ENCODE measurements around the gene NPAT.
A peak's percentile ranks its signal among the peaks of the same experiment; 100 is the strongest.
"Not testable (repeated sequence)": the region's sequence is repeated elsewhere in the genome, so short reads cannot be mapped to it uniquely, and the experiment has no call there.

NPAT gene

DNA sequence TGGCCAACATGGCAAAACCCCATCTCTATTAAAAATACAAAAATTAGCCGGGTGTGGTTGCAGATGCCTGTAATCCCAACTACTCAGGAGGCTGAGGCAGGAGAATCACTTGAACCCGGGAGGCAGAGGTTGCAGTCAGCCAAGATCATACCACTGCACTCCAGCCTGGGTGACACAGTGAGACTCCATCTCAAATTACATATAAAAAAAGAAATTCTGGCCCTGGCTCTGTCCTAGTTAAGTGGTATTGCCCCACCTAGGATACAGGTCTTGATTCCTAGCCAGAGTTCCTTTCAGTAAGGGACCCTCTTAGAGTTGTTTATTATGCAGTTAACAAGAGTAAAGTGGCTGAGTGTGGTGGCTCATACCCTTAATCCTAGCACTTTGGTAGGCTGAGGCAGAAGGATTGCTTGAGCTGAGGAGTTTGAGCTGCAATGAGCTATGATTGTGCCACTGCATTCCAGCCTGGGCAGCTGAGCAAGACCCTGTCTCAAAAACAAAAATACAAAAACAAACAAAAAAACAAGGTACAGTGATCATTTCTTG lies 89.4 kb downstream of the NPAT start:
- not testable (repeated sequence) for H3K36me3 ChIP-seq (ENCODE audit: control insufficient read depth in 1 of 2, insufficient read depth in 2 of 2, low read length in 2 of 2); H3K4me1 ChIP-seq (ENCODE audit: control insufficient read depth in 1 of 2, insufficient read depth in 2 of 2, low read length in 2 of 2); H3K79me1 ChIP-seq (ENCODE audit: low read length); H4K8ac ChIP-seq (ENCODE audit: low read depth, low read length); H3K18ac ChIP-seq (ENCODE audit: low read length); H3K9ac ChIP-seq (ENCODE audit: low read length); H2AFZ ChIP-seq (ENCODE audit: insufficient read depth, low read length, poor library complexity); H3K4me2 ChIP-seq (ENCODE audit: low read length); H3K27me3 ChIP-seq (ENCODE audit: insufficient read depth, low read length); H3K14ac ChIP-seq (ENCODE audit: low read length); DNase-seq; H3K23ac ChIP-seq (ENCODE audit: low read length); H3K9me3 ChIP-seq (ENCODE audit: insufficient read depth, low read depth, low read length); H4K91ac ChIP-seq (ENCODE audit: low read depth, low read length); H2BK5ac ChIP-seq (ENCODE audit: low read depth, low read length, poor library complexity); H2BK120ac ChIP-seq (ENCODE audit: insufficient read depth, low read length, poor library complexity); H3K4ac ChIP-seq (ENCODE audit: low read depth, low read length); H4K12ac ChIP-seq (ENCODE audit: low read depth, low read length); H3K4me3 ChIP-seq (ENCODE audit: low read depth, low read length); H3K79me2 ChIP-seq (ENCODE audit: control insufficient read depth, insufficient read depth, low read length, poor library complexity); H2BK12ac ChIP-seq (ENCODE audit: low read length); H3K27ac ChIP-seq (ENCODE audit: low read depth, low read length); H2AK5ac ChIP-seq (ENCODE audit: low read length)
- no CpG with 5 or more reads among the region's 2 CpGs for WGBS (ENCODE audit: extremely low coverage, insufficient coverage, insufficient read length)

DNA sequence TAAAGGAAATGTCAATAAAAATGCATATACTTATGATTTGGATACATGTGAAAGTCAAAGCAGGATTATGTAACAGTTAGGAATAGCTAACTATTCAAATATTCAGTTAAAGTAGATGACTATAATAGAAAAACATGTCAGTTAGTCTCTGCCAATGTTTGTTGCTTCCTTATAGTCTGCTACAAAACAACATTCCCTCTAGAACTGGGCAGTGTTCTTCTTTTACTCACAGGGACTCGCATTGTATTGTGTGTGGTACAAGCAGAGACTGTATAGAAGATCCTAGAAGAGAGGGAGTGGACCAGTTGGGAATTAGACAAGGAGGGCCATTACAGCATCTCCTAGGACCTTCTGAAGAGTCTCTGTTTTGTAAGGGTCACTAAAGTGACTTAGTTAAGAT lies 90.4 kb downstream of the NPAT start:
- Histone ChIP-seq H3K23ac (ENCODE audit: low read length) (no peak overlapping the region), H3K27ac (ENCODE audit: low read depth, low read length) (no peak overlapping the region)

DNA sequence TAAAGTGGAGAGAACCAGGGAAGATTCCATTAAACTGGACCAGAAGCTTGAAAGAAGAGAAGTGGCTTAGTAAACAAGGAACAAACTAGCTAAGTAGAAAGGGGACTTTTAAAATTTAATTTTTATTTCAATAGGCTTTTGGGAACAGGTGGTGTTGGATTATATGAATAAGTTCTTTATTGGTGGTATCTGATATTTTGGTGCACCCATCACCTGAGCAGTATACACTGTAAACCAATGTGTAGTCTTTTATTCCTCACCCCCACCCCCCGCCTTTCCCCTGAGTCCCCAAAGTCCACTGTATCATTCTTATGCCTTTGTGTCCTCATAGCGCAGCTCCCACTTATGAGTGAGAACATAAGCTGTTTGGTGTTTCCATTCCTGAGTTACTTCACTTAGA lies 93.7 kb downstream of the NPAT start:
- no peaks in the 10 kb centered on the region for H3K27me3 ChIP-seq (ENCODE audit: insufficient read depth, low read length)
- H4K12ac ChIP-seq (ENCODE audit: low read depth, low read length), result no peak overlapping the region
- H3K79me1 ChIP-seq (ENCODE audit: low read length), result no peaks in the 10 kb centered on the region
- no peak overlapping the region for H3K14ac ChIP-seq (ENCODE audit: low read length)
- H3K79me2 ChIP-seq (ENCODE audit: control insufficient read depth, insufficient read depth, low read length, poor library complexity), result no peaks in the 10 kb centered on the region
- H3K23ac ChIP-seq (ENCODE audit: low read length), result no peak overlapping the region
- H3K27ac ChIP-seq (ENCODE audit: low read depth, low read length), result no peak overlapping the region
- no peak overlapping the region for H4K8ac ChIP-seq (ENCODE audit: low read depth, low read length)
- H3K4me2 ChIP-seq (ENCODE audit: low read length), result no peak overlapping the region
- H3K18ac ChIP-seq (ENCODE audit: low read length), result no peak overlapping the region
- no peak overlapping the region for H3K4ac ChIP-seq (ENCODE audit: low read depth, low read length)
- H2BK5ac ChIP-seq (ENCODE audit: low read depth, low read length, poor library complexity), result no peak overlapping the region
- H2AK5ac ChIP-seq (ENCODE audit: low read length), result no peak overlapping the region
- no peak overlapping the region for H2BK120ac ChIP-seq (ENCODE audit: insufficient read depth, low read length, poor library complexity)
- H3K9ac ChIP-seq (ENCODE audit: low read length), result no peak overlapping the region
- H3K4me1 ChIP-seq (ENCODE audit: control insufficient read depth in 1 of 2, insufficient read depth in 2 of 2, low read length in 2 of 2), result peaks cover 0 to 2% of the 10 kb centered on the region in 2 experiments
- H4K91ac ChIP-seq (ENCODE audit: low read depth, low read length), result no peak overlapping the region
- H3K36me3 ChIP-seq (ENCODE audit: control insufficient read depth in 1 of 2, insufficient read depth in 2 of 2, low read length in 2 of 2), result no peaks in the 10 kb centered on the region
- DNase-seq, result no peak
- H3K4me3 ChIP-seq (ENCODE audit: low read depth, low read length), result no peak overlapping the region
- H2AFZ ChIP-seq (ENCODE audit: insufficient read depth, low read length, poor library complexity), result no peak overlapping the region
- WGBS (ENCODE audit: extremely low coverage, insufficient coverage, insufficient read length), result no CpG with 5 or more reads among the region's 2 CpGs
- H2BK12ac ChIP-seq (ENCODE audit: low read length), result no peak overlapping the region
- no peaks in the 10 kb centered on the region for H3K9me3 ChIP-seq (ENCODE audit: insufficient read depth, low read depth, low read length)

More for the DNA sequence above, 90.4 kb downstream of the NPAT start:
- Histone ChIP-seq H3K79me1 (ENCODE audit: low read length) (no peaks in the 10 kb centered on the region), H3K27me3 (ENCODE audit: insufficient read depth, low read length) (no peaks in the 10 kb centered on the region), H3K14ac (ENCODE audit: low read length) (no peak overlapping the region), H4K91ac (ENCODE audit: low read depth, low read length) (no peak overlapping the region), H3K4me1 (ENCODE audit: control insufficient read depth in 1 of 2, insufficient read depth in 2 of 2, low read length in 2 of 2) (no peaks in the 10 kb centered on the region), H2AFZ (ENCODE audit: insufficient read depth, low read length, poor library complexity) (no peak overlapping the region), H4K8ac (ENCODE audit: low read depth, low read length) (no peak overlapping the region), H4K12ac (ENCODE audit: low read depth, low read length) (no peak overlapping the region), H3K36me3 (ENCODE audit: control insufficient read depth in 1 of 2, insufficient read depth in 2 of 2, low read length in 2 of 2) (peaks cover 0 to 3% of the 10 kb centered on the region in 2 experiments), H3K4me2 (ENCODE audit: low read length) (no peak overlapping the region), H2BK5ac (ENCODE audit: low read depth, low read length, poor library complexity) (no peak overlapping the region), H3K79me2 (ENCODE audit: control insufficient read depth, insufficient read depth, low read length, poor library complexity) (no peaks in the 10 kb centered on the region), H3K4ac (ENCODE audit: low read depth, low read length) (no peak overlapping the region), H2BK12ac (ENCODE audit: low read length) (no peak overlapping the region), H2AK5ac (ENCODE audit: low read length) (no peak overlapping the region), H3K9me3 (ENCODE audit: insufficient read depth, low read depth, low read length) (no peaks in the 10 kb centered on the region), H3K4me3 (ENCODE audit: low read depth, low read length) (no peak overlapping the region), H2BK120ac (ENCODE audit: insufficient read depth, low read length, poor library complexity) (no peak overlapping the region), H3K18ac (ENCODE audit: low read length) (no peak overlapping the region), H3K9ac (ENCODE audit: low read length) (no peak overlapping the region)
- no CpG with 5 or more reads among the region's 1 CpG for WGBS (ENCODE audit: extremely low coverage, insufficient coverage, insufficient read length)
- peak in 1 of 2 donors; percentile 16 for DNase-seq

DNA sequence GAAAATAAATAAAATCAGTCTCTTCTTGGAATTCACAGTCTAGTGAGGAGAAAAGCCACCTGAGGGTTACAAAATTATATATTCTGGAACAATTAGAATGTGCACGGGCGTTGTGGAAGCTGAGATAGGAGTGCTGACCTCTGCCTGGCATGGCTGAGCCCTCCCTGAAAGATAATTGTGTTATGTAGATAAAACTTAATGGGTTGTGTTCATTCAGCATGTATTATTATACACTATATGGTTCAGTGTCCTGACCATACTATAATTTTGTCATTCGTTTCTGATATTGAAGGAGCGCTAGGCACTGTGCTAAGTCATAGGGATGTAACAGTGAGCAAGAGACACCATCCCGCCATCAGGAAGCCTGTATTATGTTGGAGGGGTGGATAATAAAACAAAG lies 97.3 kb downstream of the NPAT start:
- Histone ChIP-seq H3K4me1 (ENCODE audit: control insufficient read depth in 1 of 2, insufficient read depth in 2 of 2, low read length in 2 of 2) (peaks cover 0 to 2% of the 10 kb centered on the region in 2 experiments), H3K23ac (ENCODE audit: low read length) (no peak overlapping the region), H4K12ac (ENCODE audit: low read depth, low read length) (no peak overlapping the region), H3K4ac (ENCODE audit: low read depth, low read length) (no peak overlapping the region), H3K27me3 (ENCODE audit: insufficient read depth, low read length) (no peaks in the 10 kb centered on the region), H3K9ac (ENCODE audit: low read length) (no peak overlapping the region), H2BK5ac (ENCODE audit: low read depth, low read length, poor library complexity) (no peak overlapping the region), H3K36me3 (ENCODE audit: control insufficient read depth in 1 of 2, insufficient read depth in 2 of 2, low read length in 2 of 2) (no peaks in the 10 kb centered on the region), H3K79me2 (ENCODE audit: control insufficient read depth, insufficient read depth, low read length, poor library complexity) (no peaks in the 10 kb centered on the region), H2BK120ac (ENCODE audit: insufficient read depth, low read length, poor library complexity) (no peak overlapping the region), H4K91ac (ENCODE audit: low read depth, low read length) (no peak overlapping the region), H3K18ac (ENCODE audit: low read length) (no peak overlapping the region), H3K9me3 (ENCODE audit: insufficient read depth, low read depth, low read length) (no peaks in the 10 kb centered on the region), H3K27ac (ENCODE audit: low read depth, low read length) (no peak overlapping the region), H2AK5ac (ENCODE audit: low read length) (no peak overlapping the region), H3K14ac (ENCODE audit: low read length) (no peak overlapping the region), H2BK12ac (ENCODE audit: low read length) (no peak overlapping the region), H2AFZ (ENCODE audit: insufficient read depth, low read length, poor library complexity) (no peak overlapping the region), H4K8ac (ENCODE audit: low read depth, low read length) (no peak overlapping the region), H3K79me1 (ENCODE audit: low read length) (peaks cover 3% of the 10 kb centered on the region), H3K4me3 (ENCODE audit: low read depth, low read length) (no peak overlapping the region), H3K4me2 (ENCODE audit: low read length) (no peak overlapping the region)
- DNase-seq, result no peak
- no CpG with 5 or more reads among the region's 5 CpGs for WGBS (ENCODE audit: extremely low coverage, insufficient coverage, insufficient read length)

Measured in trophoblast cell (in vitro differentiated cells and primary cell).